ENCODE results near the gene RPL12. TPM values are rescaled to one million over a fixed set of nuclear protein-coding genes. Genes with fewer than 3 reads are reported as not detected.

The RPL12 gene
- total RNA-seq, 8 experiments from 2014 or later: 1,900 to 4,019 (median 2,592) TPM

DNA sequence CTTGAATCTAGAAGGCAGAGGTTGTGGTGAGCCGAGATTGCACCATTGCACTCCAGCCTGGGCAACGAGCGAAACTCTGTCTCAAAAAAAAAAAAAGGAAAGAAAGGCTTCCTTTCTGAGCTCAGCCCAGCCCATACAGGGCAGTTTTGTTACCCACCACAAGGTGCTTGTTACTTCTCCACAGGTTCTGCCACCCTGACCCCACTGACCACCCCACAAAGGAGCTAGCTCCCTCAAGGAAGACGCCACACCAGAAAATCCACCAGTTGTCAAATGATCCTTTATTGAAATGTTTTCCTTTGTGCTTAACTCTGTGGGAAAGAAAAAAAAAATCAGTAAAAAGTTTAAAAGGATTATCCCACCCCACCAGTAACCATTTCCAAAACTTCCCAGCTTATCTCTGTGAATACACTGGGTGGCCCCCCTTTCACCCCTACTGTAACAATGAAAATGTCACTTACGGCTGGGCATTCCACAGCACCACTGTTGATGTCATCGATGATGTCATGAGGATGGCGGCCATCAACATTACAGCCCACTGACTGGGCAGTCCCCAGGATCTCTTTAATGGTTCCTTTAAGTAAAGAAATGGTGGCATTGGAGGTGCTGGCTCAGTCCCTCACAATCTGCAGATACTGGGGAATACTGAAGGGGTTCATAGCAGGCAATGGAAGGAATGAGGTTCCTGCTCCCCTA is 3.6 kb downstream of the RPL12 start:
- Histone ChIP-seq H3K27ac (no peak overlapping the region), H3K4me1 (replicated peaks in 1 of 2) (peaks cover 13% of the 10 kb centered on the region in 2 donors), H3K4me3 (no peak overlapping the region)
- ATAC-seq (replicated peaks in 6 of 8): no peak
- in situ Hi-C loops (cut with MboI; ENCODE audit: low pct_unique_long_range_greater_than_20kb in 2 of 9, low sequenced_read_pairs in 9 of 9, unreplicated experiment in 9 of 9): no loop called here
- WGBS, 10 experiments: 78 to 94% (median 87%) methylated on average over 1 to 5 of the region's 7 CpGs; no CpG with 5 or more reads in 2 of the 10 experiments

DNA sequence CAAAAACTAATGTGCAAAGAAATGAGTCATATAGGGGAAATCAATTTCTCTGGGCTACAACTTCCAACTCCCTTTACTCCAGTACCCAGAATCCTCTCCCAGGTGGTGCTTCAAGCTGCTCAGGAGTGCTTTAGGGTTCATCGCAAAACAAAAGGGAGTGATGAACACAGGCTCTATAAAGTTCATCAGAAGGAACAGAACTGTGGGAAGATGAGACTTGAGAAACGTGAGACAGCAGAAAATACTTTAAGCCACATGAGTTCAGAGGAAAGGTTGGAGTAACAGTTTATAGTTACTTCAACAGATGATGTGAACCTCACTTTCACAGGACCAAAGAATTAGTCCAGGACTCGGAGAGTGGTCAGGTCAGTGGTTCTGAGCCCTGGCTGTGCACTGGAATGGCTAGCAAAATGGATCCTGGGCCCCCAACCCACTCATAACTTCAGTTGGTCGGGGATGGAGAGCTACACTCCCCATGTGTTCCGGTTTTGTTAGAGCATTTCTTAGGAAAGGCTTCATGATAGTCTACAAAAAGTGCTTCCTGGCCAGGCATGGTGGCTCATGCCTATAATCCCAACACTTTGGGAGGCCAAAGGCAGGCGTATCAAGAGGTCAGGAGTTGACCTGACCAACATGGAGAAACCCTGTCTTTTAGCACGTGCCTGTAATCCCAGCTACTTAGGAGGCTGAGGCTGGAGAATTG is 4.3 kb downstream of the RPL12 start:
- peaks cover 10 to 13% of the 10 kb centered on the region in 2 donors for H3K4me1 ChIP-seq (replicated peaks in 1 of 2)
- H3K4me3 ChIP-seq: no peak overlapping the region
- WGBS, 10 experiments: 70 to 100% (median 85%) methylated on average over 1 to 4 of the region's 7 CpGs; no CpG with 5 or more reads in 2 of the 10 experiments
- ATAC-seq (replicated peaks in 6 of 8): no peak
- no peak overlapping the region for H3K27ac ChIP-seq
- in situ Hi-C loops (cut with MboI; ENCODE audit: low pct_unique_long_range_greater_than_20kb in 2 of 9, low sequenced_read_pairs in 9 of 9, unreplicated experiment in 9 of 9): no loop called here

DNA sequence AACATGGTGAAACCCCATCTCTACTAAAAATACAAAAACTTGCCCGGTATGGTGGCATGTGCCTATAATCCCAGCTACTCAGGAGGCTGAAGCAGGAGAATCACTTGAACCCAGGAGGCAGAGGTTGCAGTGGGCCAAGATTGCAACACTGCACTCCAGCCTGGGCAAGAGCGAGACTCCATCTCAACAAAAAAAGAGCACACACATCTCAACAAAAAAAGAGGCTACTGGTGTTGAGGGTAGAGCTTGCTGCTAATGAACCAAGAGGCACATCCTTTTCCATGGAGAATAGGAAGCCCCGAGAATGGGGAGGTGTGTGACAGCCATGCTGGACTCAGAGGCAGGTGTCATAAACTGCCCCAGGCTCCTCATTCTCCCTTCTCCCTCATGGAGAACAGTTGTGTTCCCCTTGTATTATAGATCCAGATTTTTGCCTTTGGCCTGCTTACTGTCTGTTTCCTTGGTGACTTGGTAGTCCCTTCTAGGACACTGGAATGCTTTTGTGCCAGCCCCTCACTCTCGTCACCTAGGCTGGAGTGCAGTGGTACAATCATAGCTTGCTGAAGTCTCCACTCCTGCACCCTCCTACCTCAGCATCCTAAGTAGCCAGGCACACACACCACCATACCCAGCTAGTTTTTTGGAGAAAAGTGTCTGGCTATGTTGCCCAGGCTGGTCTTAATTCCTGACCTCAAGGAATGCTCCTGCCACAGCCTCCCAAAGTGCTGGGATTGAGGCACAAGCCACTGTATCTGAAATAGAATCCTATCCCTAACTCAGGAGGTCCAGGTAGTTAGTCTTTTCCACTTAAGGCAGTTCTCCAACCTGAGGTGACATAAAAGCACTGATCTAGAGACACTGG is 5.1 kb downstream of the RPL12 start:
- WGBS, 10 experiments: 58 to 100% (median 84%) methylated on average over 1 to 2 of the region's 4 CpGs; no CpG with 5 or more reads in 6 of the 10 experiments
- Histone ChIP-seq H3K27ac (no peak overlapping the region), H3K4me1 (replicated peaks in 1 of 2) (peaks cover 10 to 13% of the 10 kb centered on the region in 2 donors), H3K4me3 (no peak overlapping the region)
- peak in 3 of 8 experiments; percentile 1 to 9 (median 4) for ATAC-seq (replicated peaks in 6 of 8)
- in situ Hi-C loops (cut with MboI; ENCODE audit: low pct_unique_long_range_greater_than_20kb in 2 of 9, low sequenced_read_pairs in 9 of 9, unreplicated experiment in 9 of 9): no loop called here

DNA sequence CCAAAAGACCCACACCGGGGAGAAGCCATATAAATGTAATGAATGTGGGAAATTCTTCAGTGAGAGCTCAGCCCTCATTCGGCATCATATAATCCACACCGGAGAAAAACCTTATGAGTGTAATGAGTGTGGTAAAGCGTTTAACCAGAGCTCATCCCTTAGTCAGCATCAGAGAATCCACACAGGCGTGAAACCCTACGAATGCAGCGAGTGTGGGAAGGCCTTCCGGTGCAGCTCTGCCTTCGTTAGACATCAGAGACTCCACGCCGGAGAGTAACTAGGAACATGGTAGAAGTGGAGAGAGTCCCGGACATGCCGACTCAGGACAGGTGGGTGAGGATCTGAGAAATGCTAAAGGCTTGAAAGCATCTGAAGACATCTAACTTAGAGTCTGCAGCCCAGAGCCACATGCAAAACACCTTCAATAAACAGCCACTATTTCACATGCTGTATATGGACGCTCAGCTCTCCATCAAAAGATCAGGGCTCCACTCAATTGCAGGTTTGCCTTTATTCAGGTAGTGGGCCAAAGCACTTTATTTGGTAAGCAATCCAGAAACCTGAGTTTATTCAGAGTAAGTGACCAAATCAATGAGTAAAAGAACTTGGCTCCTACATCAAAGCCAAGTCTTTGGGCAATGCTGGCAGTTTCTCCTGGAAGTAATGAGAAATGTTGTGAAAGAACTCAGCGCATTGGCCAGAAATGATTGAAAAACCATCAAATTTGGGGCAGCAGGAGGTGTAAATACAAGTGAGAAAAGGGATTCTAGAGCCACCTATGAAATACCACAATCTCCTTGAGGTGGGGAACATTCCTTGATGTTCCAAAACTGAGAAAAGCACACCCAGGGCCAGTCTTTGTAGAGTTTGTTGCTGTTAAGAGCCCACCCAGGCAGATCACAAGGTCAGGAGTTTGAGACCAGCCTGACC is 6.0 kb downstream of the RPL12 start:
- Histone ChIP-seq H3K4me3 (no peak overlapping the region), H3K4me1 (replicated peaks in 1 of 2) (peaks cover 10 to 13% of the 10 kb centered on the region in 2 donors), H3K27ac (no peak overlapping the region)
- peak in 3 of 8 experiments; percentile 2 to 7 (median 4) for ATAC-seq (replicated peaks in 6 of 8)
- in situ Hi-C loops (cut with MboI; ENCODE audit: low pct_unique_long_range_greater_than_20kb in 2 of 9, low sequenced_read_pairs in 9 of 9, unreplicated experiment in 9 of 9): no loop called here
- WGBS, 10 experiments: 54 to 100% (median 95%) methylated on average over 1 to 9 of the region's 15 CpGs; no CpG with 5 or more reads in 4 of the 10 experiments

DNA sequence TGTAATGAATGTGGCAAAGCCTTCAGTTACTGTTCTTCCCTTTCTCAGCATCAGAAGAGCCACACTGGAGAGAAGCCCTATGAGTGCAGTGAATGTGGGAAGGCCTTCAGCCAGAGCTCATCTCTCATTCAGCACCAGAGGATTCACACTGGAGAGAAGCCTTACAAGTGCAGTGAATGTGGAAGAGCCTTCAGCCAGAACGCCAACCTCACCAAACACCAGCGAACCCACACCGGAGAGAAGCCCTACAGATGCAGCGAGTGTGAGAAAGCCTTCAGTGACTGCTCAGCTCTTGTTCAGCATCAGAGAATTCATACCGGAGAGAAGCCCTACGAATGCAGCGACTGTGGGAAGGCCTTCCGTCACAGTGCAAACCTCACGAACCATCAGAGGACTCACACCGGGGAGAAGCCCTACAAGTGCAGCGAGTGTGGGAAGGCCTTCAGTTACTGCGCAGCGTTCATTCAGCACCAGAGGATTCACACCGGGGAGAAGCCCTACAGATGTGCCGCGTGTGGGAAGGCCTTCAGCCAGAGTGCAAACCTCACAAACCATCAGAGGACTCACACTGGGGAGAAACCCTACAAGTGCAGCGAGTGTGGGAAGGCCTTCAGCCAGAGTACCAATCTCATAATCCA is 6.8 kb downstream of the RPL12 start:
- peak in 6 of 8 experiments; percentile 6 to 19 (median 10) for ATAC-seq (replicated peaks in 6 of 8)
- no peak overlapping the region for H3K27ac ChIP-seq
- no peak overlapping the region for H3K4me3 ChIP-seq
- 86 to 100% (median 95%) methylated on average over 1 to 14 of the region's 17 CpGs; no CpG with 5 or more reads in 4 of the 10 experiments for WGBS, 10 experiments
- in situ Hi-C loops (cut with MboI; ENCODE audit: low pct_unique_long_range_greater_than_20kb in 2 of 9, low sequenced_read_pairs in 9 of 9, unreplicated experiment in 9 of 9): no loop called here
- peaks cover 3 to 7% of the 10 kb centered on the region in 2 donors for H3K4me1 ChIP-seq (replicated peaks in 1 of 2)

DNA sequence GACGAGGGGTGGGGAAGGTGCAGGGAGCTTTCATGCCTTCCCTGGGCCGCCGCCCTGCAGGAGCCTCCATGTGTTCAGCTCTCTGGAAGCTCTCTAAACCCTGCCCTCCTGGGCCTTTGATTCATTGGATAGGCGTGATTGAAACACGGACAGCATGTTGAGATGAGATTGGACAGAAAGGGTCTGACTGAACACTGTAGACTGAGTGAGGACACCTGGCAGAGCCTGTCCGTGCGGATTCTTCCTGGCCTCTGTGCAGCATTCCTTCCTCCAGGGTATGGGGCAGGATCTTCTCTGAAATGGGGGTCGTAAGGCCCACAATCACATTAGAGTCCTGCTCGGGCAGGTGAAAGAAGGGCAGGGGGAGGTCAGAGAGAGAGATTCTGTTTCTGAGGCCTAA is 12.8 kb downstream of the RPL12 start:
- Histone ChIP-seq H3K4me3 (no peak overlapping the region), H3K4me1 (replicated peaks in 1 of 2) (no peaks in the 10 kb centered on the region), H3K27ac (no peak overlapping the region)
- in situ Hi-C loops (cut with MboI; ENCODE audit: low pct_unique_long_range_greater_than_20kb in 2 of 9, low sequenced_read_pairs in 9 of 9, unreplicated experiment in 9 of 9): no loop called here
- 88 to 100% (median 90%) methylated on average over 1 to 7 of the region's 9 CpGs; no CpG with 5 or more reads in 3 of the 10 experiments for WGBS, 10 experiments
- no peak for ATAC-seq (replicated peaks in 6 of 8)

DNA sequence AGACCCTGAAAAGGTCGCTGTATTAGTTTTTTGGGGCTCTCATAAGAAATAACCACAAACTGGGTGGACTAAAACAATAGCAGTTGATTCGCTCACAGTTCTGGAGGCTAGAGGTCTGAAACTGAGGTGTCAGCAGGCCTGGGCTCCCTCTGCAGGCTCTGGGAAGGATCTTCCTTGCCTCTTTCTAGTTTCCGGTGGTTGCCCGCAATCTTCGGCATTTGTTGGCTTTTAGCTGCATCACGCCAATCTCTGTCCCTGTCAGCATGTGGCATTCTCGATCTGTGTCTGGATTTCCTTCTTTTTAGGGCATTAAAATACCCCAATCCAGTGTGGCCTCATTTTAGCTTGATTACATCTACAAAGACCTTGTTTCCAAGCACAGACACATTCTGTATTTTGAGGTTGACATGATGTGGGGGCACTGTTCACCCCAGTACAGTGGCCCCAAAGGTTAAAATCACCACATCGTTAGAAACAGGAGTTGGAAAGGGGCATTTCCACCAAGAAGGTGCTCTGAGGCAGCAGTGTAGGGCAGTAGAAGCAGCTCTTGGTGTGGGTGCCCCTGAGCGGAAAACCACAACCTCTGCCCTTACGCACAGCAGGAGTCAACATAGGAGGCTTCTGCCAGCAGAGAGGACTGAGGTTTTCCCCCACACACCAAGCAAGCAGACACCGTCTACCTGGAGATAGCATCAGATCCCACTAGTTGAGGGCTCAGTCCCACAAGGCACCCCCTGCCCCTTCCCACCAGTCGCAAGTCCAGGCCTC is 13.5 kb downstream of the RPL12 start:
- in situ Hi-C loops (cut with MboI; ENCODE audit: low pct_unique_long_range_greater_than_20kb in 2 of 9, low sequenced_read_pairs in 9 of 9, unreplicated experiment in 9 of 9): no loop called here
- WGBS, 10 experiments: 80 to 100% (median 97%) methylated on average over 1 to 8 of the region's 12 CpGs; no CpG with 5 or more reads in 3 of the 10 experiments

DNA sequence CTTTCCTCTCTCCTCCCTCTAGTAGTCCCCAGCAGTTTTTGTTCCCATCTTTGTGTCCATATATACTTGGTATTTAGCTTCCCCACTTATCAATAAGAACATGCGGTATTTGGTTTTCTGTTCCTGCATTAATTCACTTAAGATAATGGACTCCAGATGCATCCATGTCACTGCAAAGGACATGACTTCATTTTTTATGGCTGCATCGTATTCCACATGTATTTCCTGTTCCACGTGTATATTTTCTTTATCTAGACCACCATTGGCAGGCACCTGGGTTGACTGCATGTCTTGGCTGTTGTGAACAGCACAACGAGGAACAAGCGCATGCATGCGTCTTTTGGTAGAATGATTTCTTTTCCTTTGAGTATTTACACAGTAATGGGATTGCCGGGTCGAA is 20.8 kb downstream of the RPL12 start:
- 83 to 100% (median 96%) methylated on average over 2 to 8 of the region's 8 CpGs; no CpG with 5 or more reads in 1 of the 10 experiments for WGBS, 10 experiments
- no peak overlapping the region for H3K4me3 ChIP-seq
- H3K4me1 ChIP-seq (replicated peaks in 1 of 2): peaks cover 4 to 8% of the 10 kb centered on the region in 2 donors
- in situ Hi-C loops (cut with MboI; ENCODE audit: low pct_unique_long_range_greater_than_20kb in 2 of 9, low sequenced_read_pairs in 9 of 9, unreplicated experiment in 9 of 9): no loop called here
- H3K27ac ChIP-seq: no peak overlapping the region
- no peak for ATAC-seq (replicated peaks in 6 of 8)

More for the DNA sequence above, 13.5 kb downstream of the RPL12 start:
- no peaks in the 10 kb centered on the region for H3K4me1 ChIP-seq (replicated peaks in 1 of 2)
- H3K27ac ChIP-seq: no peak overlapping the region
- ATAC-seq (replicated peaks in 6 of 8): no peak
- no peak overlapping the region for H3K4me3 ChIP-seq

DNA sequence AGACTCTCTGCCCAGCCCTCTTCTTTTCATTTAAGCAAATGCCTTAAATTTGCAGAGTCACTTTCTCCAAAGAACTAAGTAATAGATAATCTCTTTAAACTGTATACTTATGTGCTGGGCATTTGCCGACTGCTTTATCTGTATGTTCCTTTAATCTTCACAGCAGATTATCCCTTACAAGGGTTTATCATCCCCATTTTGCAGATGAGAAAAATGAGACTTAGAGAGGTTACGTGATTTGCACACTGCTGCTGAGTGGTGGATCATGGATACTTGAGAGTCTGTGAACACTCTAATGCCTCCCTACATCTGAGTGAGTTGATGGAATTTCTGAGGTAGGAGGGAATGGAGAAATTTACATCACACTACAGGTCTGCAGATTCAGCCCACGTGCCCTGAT is 22.9 kb downstream of the RPL12 start:
- Histone ChIP-seq H3K4me3 (no peak overlapping the region), H3K27ac (no peak overlapping the region), H3K4me1 (replicated peaks in 1 of 2) (peaks cover 8 to 12% of the 10 kb centered on the region in 2 donors)
- in situ Hi-C loops (cut with MboI; ENCODE audit: low pct_unique_long_range_greater_than_20kb in 2 of 9, low sequenced_read_pairs in 9 of 9, unreplicated experiment in 9 of 9): no loop called here
- ATAC-seq (replicated peaks in 6 of 8): no peak
- WGBS, 10 experiments: 61 to 100% (median 100%) methylated on average over 1 to 3 of the region's 3 CpGs; no CpG with 5 or more reads in 1 of the 10 experiments

DNA sequence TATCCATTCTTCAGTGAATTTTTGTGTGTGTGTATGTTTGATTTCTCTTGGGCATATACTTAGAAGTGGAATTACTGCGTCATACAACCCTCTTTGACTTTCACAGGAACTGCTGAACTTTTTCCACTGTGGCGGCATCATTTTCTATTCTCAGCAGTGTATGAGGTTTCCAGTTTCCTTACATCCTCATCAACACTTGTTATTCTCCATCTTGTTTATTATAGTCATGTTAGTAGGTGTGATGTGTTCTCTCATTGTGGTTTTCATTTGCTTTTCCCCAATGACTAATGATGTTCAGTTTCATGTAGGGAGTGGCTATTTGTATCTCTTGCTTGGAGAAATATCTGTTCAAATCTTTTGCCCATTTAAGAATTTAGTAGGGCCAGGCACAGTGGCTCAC is 24.4 kb downstream of the RPL12 start:
- no peak overlapping the region for H3K4me3 ChIP-seq
- 86 to 100% (median 98%) methylated on average over 1 to 2 of the region's 2 CpGs; no CpG with 5 or more reads in 4 of the 10 experiments for whole genome bisulfite sequencing, 10 experiments
- ATAC-seq (replicated peaks in 6 of 8): no peak
- H3K4me1 ChIP-seq (replicated peaks in 1 of 2): peaks cover 20 to 21% of the 10 kb centered on the region in 2 donors
- no peak overlapping the region for H3K27ac ChIP-seq
- in situ Hi-C loops (cut with MboI; ENCODE audit: low pct_unique_long_range_greater_than_20kb in 2 of 9, low sequenced_read_pairs in 9 of 9, unreplicated experiment in 9 of 9): no loop called here

DNA sequence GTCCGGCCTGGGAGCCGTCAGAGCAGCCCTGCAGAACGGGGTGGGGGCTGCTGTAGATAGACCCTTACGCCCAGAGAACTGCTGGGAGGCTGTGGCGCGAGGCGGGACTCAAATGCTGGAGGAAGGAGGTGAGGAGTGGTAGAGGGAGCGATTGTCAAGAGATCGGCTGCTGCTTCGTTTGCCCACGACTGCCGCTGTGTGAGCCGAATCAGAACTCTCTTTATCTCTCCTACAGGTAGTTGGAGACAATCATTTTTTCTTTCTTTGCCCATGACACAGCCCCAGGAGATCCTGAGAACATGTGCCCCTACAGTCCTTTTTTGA is 26.6 kb downstream of the RPL12 start:
- ATAC-seq (replicated peaks in 6 of 8): peak in 2 of 8 experiments; percentile 40 to 52
- WGBS, 10 experiments: 0 to 5% (median 0%) methylated on average over 1 to 13 of the region's 13 CpGs; no CpG with 5 or more reads in 5 of the 10 experiments
- in situ Hi-C loops (cut with MboI; ENCODE audit: low pct_unique_long_range_greater_than_20kb in 2 of 9, low sequenced_read_pairs in 9 of 9, unreplicated experiment in 9 of 9): no loop called here
- peak overlapping the region; percentile 94 to 97 for H3K27ac ChIP-seq
- peak overlapping the region; percentile 52 to 82 (median 82) for H3K4me3 ChIP-seq
- H3K4me1 ChIP-seq (replicated peaks in 1 of 2): peaks cover 20 to 21% of the 10 kb centered on the region in 2 donors
